GM18520 (cell line): Measurements from ENCODE around the gene TMPRSS9.

Experiments used
- ATAC-seq: cut with Tn5 transposase; IDR thresholded peaks from one replicate; pipeline ENCODE4 v1.9.1; 2021; ENCODE audit not compliant: unreplicated experiment

Gene TMPRSS9

GRCh38 chr19:2359992-2360685 is at the start of gene TMPRSS9:
Gene TMPRSS9, plus strand, starts transcription at chr19:2360265. Its CDS starts 29,521 bp downstream, at chr19:2389786.
- no peak for ATAC-seq

GRCh38 chr19:2311093-2311492 is 49.0 kb upstream of the TMPRSS9 start:
- no peak for ATAC-seq

- ATAC-seq, result no peak
Observed at GRCh38 chr19:2312820-2313501, 47.1 kb upstream of the TMPRSS9 start.

GRCh38 chr19:2315121-2315817 is 44.8 kb upstream of the TMPRSS9 start:
- ATAC-seq, result no peak

- no peak for ATAC-seq
Observed at GRCh38 chr19:2315818-2316353, 44.2 kb upstream of the TMPRSS9 start.

- no peak for ATAC-seq
Observed at GRCh38 chr19:2317300-2317699, 42.8 kb upstream of the TMPRSS9 start.

- no peak for ATAC-seq
Observed at GRCh38 chr19:2317756-2318155, 42.3 kb upstream of the TMPRSS9 start.

- no peak for ATAC-seq
Observed at GRCh38 chr19:2318923-2319322, 41.1 kb upstream of the TMPRSS9 start.

- ATAC-seq, result no peak
Observed at GRCh38 chr19:2319551-2319950, 40.5 kb upstream of the TMPRSS9 start.

GRCh38 chr19:2320049-2320448 is 40.0 kb upstream of the TMPRSS9 start:
- no peak for ATAC-seq

- ATAC-seq, result no peak
Observed at GRCh38 chr19:2320939-2321338, 39.1 kb upstream of the TMPRSS9 start.

- no peak for ATAC-seq
Observed at GRCh38 chr19:2321565-2322283, 38.3 kb upstream of the TMPRSS9 start.

GRCh38 chr19:2323707-2324106 is 36.4 kb upstream of the TMPRSS9 start:
- no peak for ATAC-seq

GRCh38 chr19:2324220-2324948 is 35.7 kb upstream of the TMPRSS9 start:
- no peak for ATAC-seq

- no peak for ATAC-seq
Observed at GRCh38 chr19:2325281-2326046, 34.6 kb upstream of the TMPRSS9 start.

GRCh38 chr19:2326699-2327360 is 33.2 kb upstream of the TMPRSS9 start:
- ATAC-seq, result no peak

GRCh38 chr19:2327773-2328400 is 32.2 kb upstream of the TMPRSS9 start:
- no peak for ATAC-seq

GRCh38 chr19:2328401-2329148 is 31.5 kb upstream of the TMPRSS9 start, which contains the start of the genes LSM7 and SPPL2B:
Gene LSM7, minus strand, starts transcription at chr19:2328586. Its CDS starts 20 bp downstream, at chr19:2328566.
Gene SPPL2B, plus strand, starts transcription at chr19:2328684. Its CDS starts 26 bp downstream, at chr19:2328710.
- peak; percentile 68 for ATAC-seq
